KOPT-K1 (cell line): ENCODE results near the gene SLC7A4.
"Not testable (repeated sequence)": the region's sequence is repeated elsewhere in the genome, so short reads cannot be mapped to it uniquely, and the experiment has no call there.

Experiments used
- H3K27ac ChIP-seq: fragments of 200-600 bp; sonication (generic); 2 replicates; pipeline ENCODE4 v1.5.1; 2016; ENCODE audit warnings: antibody characterized with exemption, mild to moderate bottlenecking, low read depth, low read length; ENCODE audit not compliant: poor library complexity, severe bottlenecking
- H3K36me3 ChIP-seq: fragments of 200-600 bp; sonication (generic); 2 replicates; pipeline ENCODE4 v1.5.1; 2017; ENCODE audit warnings: antibody characterized with exemption, mild to moderate bottlenecking, low read length, moderate library complexity; ENCODE audit not compliant: insufficient read depth
- H3K9me3 ChIP-seq: fragments of 200-600 bp; sonication (generic); 2 replicates; pipeline ENCODE4 v1.5.1; 2017; ENCODE audit warnings: antibody characterized with exemption, low read length, mild to moderate bottlenecking; ENCODE audit not compliant: insufficient read depth, poor library complexity, severe bottlenecking

Gene SLC7A4

GRCh38 chr22:21051831-21052400 lies 19.6 kb upstream of the SLC7A4 start:
- Histone ChIP-seq H3K36me3 (no peaks in the 10 kb centered on the region), H3K27ac (no peak overlapping the region), H3K9me3 (no peaks in the 10 kb centered on the region)

DNA sequence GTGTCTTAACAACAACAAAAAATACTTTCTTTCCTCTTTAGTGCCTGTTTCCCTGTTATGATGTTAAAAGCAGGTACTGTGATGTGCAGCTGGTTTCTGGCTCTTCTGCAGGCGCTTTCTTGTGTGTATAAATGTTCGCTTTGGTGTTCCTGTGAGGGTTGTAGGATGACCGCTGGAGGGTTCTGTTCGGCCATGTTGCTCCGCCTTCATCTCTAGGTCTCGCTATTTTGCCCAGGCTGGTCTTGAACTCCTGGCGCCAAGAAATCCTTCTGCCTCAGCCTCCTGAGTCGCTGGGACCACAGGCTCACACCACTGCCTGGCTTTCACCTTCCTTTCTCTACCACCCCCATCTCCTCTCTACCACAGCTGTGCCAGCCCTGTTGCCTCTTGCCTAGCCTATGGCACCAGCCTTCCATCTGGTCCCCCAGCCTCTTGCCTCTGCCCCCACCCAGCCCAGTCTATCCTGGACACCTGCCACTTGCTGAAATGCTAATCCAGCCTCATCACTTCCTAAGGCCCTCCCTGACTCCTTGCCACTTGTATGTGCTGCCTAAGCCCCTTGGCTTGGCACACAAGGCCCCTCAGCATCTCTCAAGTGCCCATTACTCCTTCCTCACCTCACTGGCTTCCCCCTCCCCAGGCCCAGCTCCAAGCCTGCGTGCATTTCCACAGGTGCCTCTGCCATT lies 18.9 kb upstream of the SLC7A4 start:
- Histone ChIP-seq H3K27ac (no peak overlapping the region), H3K36me3 (no peaks in the 10 kb centered on the region), H3K9me3 (no peaks in the 10 kb centered on the region)

- H3K9me3 ChIP-seq, H3K27ac ChIP-seq, H3K36me3 ChIP-seq: not testable (repeated sequence)
Measured at GRCh38 chr22:21048965-21049364, 16.6 kb upstream of the SLC7A4 start.

- not testable (repeated sequence) for H3K27ac ChIP-seq, H3K36me3 ChIP-seq
Measured at GRCh38 chr22:21048448-21048847, 16.1 kb upstream of the SLC7A4 start.

DNA sequence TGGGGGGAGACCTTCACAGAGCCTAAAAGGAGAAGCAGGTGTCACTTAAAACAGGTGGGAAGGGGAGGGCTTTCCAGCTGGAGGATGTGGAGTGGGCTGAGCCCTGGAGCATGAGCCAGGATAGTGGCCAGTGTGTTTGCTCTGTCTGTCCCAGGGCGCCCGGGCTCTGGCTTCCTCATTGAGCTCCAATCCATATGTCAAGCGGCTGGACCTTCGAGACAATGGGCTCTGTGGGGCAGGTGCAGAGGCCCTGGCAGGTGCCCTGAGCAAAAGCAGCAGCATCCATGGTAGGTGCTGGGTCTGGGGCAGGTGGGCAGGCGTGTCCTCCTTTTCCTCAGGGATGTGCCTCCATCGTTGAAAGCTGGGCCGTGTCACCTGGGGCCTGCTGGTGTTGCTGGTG lies 15.4 kb upstream of the SLC7A4 start:
- H3K9me3 ChIP-seq = no peaks in the 10 kb centered on the region
- H3K36me3 ChIP-seq = no peaks in the 10 kb centered on the region
- H3K27ac ChIP-seq = no peak overlapping the region

More at GRCh38 chr22:21048448-21048847, 16.1 kb upstream of the SLC7A4 start:
- H3K9me3 ChIP-seq = not testable (repeated sequence)

DNA sequence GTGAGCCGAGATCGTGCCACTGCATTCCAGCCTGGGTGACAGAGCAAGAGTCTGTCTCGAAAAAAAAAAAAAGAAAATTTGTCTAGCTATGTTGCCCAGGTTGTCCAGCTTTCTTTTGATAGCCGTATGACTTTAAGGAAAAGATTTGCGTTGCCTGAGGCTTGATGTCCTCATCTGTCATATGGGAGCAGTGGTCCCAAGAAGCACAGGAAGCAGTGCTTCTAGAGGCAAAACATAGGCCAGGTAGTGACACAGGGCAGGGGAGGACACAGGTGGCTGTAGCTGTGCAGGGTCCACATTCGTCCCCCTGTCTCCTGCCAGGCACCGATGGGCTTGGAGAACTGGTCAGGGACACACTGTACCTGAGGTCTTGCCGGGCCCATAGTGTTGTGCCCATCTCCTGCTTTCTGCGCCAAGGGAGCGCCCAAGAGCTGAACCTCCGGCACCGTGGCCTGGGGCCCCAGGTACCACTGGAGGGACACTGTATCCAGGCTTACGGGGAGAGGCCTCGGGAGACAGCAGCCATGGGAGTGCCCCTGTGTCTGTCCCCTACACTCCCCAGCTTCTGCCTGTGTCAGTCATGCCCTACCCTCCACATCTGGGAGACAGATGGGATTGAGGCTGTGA lies 14.8 kb upstream of the SLC7A4 start:
- Histone ChIP-seq H3K27ac (no peak overlapping the region), H3K9me3 (no peaks in the 10 kb centered on the region), H3K36me3 (no peaks in the 10 kb centered on the region)

GRCh38 chr22:21045585-21046294 lies 13.4 kb upstream of the SLC7A4 start, which contains the start of gene LRRC74B:
TSS of gene LRRC74B (plus strand) at chr22:21045946. CDS start at chr22:21045987, 41 bp downstream.
- Histone ChIP-seq H3K27ac (no peak within 1 kb of the TSS), H3K36me3 (no peaks in the 10 kb centered on the region), H3K9me3 (no peaks in the 10 kb centered on the region)

DNA sequence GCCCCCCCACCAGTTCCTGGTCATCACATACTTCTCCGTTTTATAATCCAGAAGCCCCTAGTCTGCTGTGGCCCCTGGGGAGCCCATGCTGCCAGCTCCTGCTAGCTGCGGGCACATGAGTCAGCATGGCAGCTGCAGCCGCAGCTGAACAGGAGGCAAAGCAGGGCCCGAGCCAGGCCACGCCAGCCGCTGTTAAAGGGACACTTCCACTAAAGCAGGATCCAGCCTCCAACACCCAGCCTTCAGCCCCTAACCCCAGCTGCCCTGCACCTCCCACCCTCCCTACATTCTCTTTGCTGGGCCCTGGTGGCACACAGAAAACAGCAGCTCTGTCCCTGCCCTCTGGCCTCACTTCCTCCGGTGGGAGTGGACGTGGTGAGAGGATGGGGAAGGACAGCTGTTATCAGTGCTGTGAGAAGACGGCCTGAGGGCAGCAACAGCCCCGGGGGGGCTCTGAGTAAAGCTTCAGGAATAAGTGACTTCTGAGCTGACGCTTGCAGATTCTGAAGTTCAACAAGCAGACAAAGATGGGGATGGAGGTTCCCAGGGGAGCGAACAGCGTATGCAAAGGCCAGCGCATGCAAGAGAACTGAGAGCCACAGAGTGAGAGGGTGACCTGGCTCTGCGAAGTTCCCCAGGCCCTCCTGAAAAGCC lies 12.7 kb upstream of the SLC7A4 start:
- H3K36me3 ChIP-seq = no peaks in the 10 kb centered on the region
- H3K9me3 ChIP-seq = no peaks in the 10 kb centered on the region
- no peak overlapping the region for H3K27ac ChIP-seq

- Histone ChIP-seq H3K27ac (no peak overlapping the region), H3K9me3 (no peaks in the 10 kb centered on the region)
Measured at GRCh38 chr22:21043860-21044535, 11.6 kb upstream of the SLC7A4 start.

DNA sequence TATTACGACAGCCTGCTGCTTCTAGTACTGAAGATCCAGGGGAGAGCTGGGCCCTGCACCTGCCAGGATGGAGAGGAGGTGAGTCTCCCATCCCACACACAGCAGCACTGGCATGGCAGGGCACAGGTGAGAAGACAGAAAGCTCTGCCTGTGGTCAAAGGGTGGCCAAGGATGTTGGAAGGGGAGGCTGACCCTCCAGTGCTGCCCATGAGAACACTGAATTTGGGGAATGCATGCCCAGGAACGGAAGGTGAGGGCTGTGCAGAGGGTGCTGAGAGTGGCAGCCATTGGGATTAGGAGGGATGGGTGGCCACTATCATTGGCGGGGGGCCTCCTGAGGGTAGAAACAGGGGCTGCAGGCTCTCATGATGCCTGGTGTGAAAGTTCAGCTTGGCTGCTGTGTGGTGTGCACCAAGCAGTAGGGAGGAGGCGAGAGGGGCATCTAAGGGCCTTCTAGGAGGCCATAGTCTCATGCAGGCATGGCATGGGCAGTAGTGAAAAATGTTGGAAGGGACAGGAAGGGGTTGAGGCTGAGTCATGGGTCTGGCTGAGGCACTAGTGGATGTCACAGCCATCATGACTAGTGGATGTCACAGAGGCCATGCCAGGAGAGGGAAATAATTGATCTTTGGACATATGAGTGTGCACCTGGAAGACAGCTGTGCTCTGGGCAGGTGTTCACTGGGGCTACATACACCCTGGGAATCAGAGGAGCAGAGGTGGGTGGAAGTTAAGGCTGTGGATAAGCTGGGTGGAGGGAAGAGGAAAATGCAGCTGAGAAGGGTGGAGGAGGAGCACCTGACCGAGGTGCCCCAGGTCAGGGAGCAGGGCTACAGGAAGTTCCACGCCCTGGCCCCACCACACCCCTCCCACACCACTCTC lies 10.9 kb upstream of the SLC7A4 start:
- Histone ChIP-seq H3K9me3 (no peaks in the 10 kb centered on the region), H3K36me3 (no peaks in the 10 kb centered on the region), H3K27ac (no peak overlapping the region)

More at GRCh38 chr22:21043860-21044535, 11.6 kb upstream of the SLC7A4 start:
- H3K36me3 ChIP-seq = no peaks in the 10 kb centered on the region

GRCh38 chr22:21041937-21042336 lies 9.6 kb upstream of the SLC7A4 start:
- Histone ChIP-seq H3K9me3 (no peaks in the 10 kb centered on the region), H3K27ac (no peak overlapping the region), H3K36me3 (no peaks in the 10 kb centered on the region)

- not testable (repeated sequence) for H3K9me3 ChIP-seq, H3K36me3 ChIP-seq, H3K27ac ChIP-seq
Measured at GRCh38 chr22:21039158-21039557, 6.8 kb upstream of the SLC7A4 start.

GRCh38 chr22:21038405-21038804 lies 6.0 kb upstream of the SLC7A4 start:
- Histone ChIP-seq H3K36me3 (no peaks in the 10 kb centered on the region), H3K9me3 (no peaks in the 10 kb centered on the region), H3K27ac (no peak overlapping the region)

DNA sequence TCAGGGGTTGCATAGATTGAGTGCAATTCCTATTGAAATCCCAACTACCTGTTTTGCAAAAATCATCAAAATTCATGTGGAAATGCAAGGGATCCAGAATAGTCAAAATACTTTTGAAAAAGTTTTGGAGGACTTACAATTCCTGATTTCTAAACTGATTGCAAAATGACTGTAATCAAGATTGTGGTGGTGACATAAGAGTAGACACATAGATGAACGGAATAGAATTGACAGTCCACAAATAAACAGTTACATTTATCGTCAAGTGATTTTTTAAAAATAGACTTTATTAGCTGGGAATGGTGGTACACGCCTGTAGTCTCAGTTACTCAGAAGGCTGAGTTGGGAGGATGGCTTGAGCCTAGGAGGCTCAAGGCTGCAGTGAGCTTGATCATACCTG lies 2.6 kb upstream of the SLC7A4 start:
- Histone ChIP-seq H3K36me3 (no peaks in the 10 kb centered on the region), H3K27ac (no peak overlapping the region), H3K9me3 (no peaks in the 10 kb centered on the region)
